GM12875 (cell line): ENCODE measurements around the gene COL24A1.

Experiments used
- H3K4me3 ChIP-seq: one replicate; pipeline ENCODE4 v1.5.1; 2011; ENCODE audit warnings: low read depth, low read length, control low read depth
- TF ChIP-seq, protein P1 (sequence below): IDR thresholded peaks from 2 replicates; pipeline ENCODE4 v1.5.1; 2011; ENCODE audit warnings: low read depth, mild to moderate bottlenecking, control low read depth, inconsistent platforms, low read length, moderate library complexity, borderline replicate concordance; ENCODE audit not compliant: insufficient read depth

COL24A1 gene

DNA sequence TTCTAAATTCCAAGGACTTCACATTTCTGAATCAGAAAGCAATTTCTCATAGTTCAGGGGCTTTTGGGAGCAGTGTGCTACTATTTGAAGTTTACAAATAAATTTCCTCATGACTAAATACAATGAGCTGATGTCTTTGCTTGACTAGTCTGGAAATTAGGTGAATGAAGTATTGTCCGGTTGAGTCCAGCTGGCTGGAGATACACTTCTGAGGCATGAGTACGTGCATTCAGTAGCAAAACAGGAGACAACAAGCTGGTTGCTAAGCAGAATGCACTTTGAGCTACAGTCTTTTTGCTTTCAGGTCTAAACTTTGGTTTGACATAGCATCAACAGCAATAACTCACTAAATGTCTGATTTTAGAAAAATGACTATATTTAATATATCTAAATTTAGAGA lies 475.5 kb downstream of the COL24A1 start:
- H3K4me3 ChIP-seq = no peak overlapping the region
- TF ChIP-seq, protein P1, sequence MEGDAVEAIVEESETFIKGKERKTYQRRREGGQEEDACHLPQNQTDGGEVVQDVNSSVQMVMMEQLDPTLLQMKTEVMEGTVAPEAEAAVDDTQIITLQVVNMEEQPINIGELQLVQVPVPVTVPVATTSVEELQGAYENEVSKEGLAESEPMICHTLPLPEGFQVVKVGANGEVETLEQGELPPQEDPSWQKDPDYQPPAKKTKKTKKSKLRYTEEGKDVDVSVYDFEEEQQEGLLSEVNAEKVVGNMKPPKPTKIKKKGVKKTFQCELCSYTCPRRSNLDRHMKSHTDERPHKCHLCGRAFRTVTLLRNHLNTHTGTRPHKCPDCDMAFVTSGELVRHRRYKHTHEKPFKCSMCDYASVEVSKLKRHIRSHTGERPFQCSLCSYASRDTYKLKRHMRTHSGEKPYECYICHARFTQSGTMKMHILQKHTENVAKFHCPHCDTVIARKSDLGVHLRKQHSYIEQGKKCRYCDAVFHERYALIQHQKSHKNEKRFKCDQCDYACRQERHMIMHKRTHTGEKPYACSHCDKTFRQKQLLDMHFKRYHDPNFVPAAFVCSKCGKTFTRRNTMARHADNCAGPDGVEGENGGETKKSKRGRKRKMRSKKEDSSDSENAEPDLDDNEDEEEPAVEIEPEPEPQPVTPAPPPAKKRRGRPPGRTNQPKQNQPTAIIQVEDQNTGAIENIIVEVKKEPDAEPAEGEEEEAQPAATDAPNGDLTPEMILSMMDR = no peak
